Skin epidermis (tissue), 12 donors: ENCODE data around the gene USP31.
"Not testable (repeated sequence)": the region's sequence is repeated elsewhere in the genome, so short reads cannot be mapped to it uniquely, and the experiment has no call there.

Source experiments
- H3K27ac ChIP-seq, 21 experiments: fragments of 200-600 bp; sonication (generic) in 11 of 21; one replicate each; pipeline ENCODE4 v1.5.0; 2020; ENCODE audit warnings: mild to moderate bottlenecking in 3 of 21, inconsistent platforms in 2 of 21, moderate library complexity in 2 of 21
- H3K4me3 ChIP-seq, 7 experiments: fragments of 200-600 bp; sonication (generic) in 2 of 7; one replicate each; pipeline ENCODE4 v1.5.0; 2020; ENCODE audit warnings: inconsistent platforms in 2 of 7, mild to moderate bottlenecking in 2 of 7, moderate library complexity in 1 of 7

Gene USP31

DNA sequence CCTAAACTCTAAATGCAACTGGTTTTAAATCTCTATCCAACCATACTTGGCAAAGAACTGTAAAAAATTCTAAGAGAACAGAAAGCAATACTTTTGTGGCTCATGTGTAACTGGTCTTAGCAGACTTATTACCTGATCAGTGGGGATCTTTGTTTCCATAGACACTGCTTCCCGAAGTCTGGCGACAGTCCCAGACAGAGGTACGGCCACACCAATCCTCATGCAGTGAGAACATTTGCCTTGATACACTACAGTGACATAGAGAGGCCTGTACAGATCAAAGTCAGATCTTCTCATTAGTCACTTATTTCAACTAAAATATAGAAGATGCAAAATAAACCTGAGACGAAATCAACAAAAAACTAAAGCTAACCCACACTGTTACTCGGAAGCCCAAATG is 43.9 kb downstream of the USP31 start:
- no peak overlapping the region for H3K4me3 ChIP-seq

DNA sequence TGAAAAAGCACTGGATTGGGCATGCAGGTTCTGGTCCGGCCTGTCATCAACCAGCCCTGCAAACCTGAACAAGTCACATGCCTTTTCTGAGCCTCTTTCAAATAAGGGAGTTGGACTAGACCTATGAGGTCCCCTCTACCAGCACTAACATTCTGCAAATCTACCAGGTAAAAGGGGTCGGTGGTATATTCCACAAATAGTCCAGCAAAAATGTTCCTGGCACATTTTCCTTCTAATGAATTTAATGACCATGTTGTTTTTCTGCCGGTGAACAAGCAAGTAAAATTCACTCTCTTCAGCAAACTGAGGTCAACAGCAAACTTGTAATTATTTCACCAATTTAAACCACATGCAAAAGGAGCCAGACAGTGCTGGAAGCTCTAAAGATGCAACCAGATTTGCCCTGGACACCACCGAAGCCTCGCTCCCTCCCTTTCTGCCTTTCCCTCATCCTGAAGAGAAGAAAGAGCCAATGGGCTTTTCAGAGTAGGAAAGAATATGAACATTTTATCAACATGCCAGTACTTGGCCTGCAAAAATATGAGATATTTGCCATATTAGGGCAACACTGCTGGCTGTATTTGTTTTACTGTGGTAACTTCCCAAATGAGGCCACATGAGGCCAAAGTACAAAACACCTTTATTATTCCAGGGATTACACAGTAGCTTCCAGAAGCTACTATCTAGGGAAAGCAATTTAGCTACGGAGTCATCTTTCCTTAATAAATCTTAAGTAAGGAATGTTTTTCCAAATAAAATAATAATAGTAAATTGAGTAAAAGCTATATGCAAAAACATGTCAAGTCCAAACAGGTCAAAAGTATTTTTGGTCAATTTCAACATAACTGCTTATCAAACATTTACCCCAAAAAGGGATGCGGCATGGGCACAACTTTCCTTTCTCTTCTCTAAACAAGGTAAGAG is 45.0 kb downstream of the USP31 start:
- H3K4me3 ChIP-seq = no peak overlapping the region

More for the DNA sequence above, 43.9 kb downstream of the USP31 start:
- H3K27ac ChIP-seq = no peak overlapping the region

DNA sequence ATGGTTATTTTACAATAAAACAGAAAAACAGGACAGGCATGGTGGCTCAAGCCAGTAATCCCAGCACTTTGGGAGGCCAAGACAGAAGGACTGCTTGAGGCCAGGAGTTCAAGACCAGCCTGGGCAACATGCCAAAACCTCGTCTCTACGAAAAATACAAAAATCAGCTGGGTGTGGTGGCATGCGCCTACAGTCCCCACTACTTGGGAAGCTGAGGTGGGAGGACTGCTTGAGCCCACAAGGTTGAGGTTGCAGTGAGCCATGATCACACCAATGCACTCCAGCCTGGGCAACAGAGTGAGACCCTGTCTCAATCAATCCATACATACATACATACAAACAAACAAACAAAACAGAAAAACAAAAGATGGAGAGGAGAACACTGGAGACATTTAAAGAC is 45.6 kb downstream of the USP31 start:
- Histone ChIP-seq H3K27ac (no peak overlapping the region), H3K4me3 (no peak overlapping the region)

More for the DNA sequence above, 45.0 kb downstream of the USP31 start:
- no peak overlapping the region for H3K27ac ChIP-seq

DNA sequence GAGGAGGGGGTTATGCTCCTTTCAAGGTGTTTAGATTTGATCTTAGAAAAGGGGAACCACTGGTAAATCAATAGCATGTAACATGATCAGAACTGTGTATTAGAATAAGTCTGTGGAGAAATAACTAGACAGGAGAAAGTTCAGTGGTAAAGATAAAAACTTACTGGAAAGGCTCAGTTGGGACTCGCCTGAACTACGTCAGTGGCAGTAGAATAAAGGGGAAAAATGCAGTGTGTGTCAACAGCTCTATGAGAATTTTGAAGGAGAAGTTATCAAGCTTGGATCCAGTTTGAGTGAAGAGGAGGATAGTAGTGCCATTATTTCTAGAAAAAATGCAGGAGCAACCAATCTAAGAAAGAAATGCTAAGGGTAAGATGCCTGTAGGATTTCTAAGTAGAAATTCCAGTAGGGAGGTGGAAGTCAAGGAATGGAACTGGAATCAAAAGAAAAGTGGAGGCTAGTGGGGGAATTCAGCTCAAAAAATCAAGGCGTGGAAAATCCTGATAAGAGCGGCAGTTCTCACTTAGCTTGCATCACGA is 48.2 kb downstream of the USP31 start:
- H3K4me3 ChIP-seq = no peak overlapping the region

DNA sequence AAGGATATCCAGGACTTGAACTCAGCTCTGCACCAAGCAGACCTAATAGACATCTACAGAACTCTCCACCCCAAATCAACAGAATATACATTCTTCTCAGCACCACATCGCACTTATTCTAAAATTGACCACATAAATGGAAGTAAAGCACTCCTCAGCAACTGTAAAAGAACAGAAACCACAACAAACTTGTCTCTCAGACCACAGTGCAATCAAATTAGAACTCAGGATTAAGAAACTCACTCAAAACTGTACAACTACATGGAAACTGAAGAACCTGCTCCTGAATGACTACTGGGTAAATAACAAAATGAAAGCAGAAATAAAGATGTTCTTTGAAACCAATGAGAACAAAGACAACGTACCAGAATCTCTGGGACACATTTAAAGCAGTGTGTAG is 52.8 kb downstream of the USP31 start:
- H3K4me3 ChIP-seq, H3K27ac ChIP-seq: not testable (repeated sequence)

More for the DNA sequence above, 48.2 kb downstream of the USP31 start:
- H3K27ac ChIP-seq = peak overlapping the region in 1 of 21 experiments; percentile 39

DNA sequence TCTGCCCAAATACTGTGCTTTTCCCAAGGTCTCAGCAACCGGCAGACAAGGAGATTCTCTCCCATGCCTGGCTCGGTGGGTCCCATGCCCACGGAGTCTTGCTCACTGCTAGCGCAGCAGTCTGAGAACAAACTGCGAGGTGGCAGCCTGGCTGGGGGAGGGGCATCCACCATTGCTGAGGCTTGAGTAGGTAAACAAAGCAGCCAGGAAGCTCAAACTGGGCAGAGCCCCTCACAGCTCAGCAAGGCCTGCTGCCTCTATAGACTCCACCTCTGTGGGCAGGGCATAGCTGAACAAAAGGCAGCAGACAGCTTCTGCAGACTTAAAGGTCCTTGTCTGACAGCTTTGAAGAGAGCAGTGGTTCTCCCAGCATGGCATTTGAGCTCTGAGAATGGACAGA is 55.1 kb downstream of the USP31 start:
- not testable (repeated sequence) for H3K4me3 ChIP-seq, H3K27ac ChIP-seq

DNA sequence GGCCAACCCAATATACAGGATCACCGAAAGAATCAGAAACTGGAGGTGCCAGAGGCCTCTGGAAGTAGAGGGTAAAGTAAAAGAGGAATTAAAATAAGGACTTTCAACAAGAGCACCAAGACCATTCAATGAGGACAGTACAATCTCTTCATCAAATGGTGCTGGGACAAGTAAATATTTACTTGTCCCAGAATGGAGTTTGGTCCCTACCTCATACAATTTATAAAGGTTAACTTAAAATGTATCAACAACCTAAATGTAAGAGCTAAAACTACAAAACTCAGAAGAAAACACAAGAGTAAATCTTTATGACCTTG is 56.5 kb downstream of the USP31 start:
- Histone ChIP-seq H3K4me3 (no peak overlapping the region), H3K27ac (no peak overlapping the region)

DNA sequence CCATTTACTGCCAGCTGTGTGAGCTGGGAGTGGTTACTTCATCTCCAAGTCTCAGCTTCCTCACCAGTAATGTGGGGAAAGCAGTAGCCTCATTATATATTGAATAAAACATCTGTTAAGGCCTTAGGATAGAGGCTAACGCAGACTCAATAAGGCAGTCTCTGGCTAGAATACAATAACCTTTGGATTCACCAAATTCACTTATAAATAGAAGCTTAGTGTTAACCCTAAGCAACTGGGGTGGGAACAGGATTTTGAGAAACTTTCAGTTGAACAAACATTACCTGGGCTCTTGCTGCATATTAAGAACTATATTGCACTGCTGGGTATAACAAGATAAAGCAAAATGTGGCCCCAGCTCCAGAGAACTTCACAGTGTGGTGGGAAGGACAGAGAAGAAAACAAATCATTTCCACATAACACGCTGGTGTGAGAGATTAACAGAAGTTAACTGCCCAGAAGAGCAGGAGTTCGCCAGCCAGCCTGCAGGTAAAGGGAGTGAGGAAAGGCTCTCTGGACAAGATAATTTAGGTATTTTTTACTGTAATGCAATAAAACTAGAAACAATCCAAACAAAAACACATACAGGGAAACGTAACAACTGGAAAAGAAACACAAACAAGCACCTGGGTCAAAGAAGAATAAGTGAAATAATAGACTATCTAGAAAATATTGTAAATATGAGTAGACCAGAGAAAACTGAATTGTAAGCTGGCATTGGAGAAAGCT is 57.0 kb downstream of the USP31 start:
- no peak overlapping the region for H3K4me3 ChIP-seq
- no peak overlapping the region for H3K27ac ChIP-seq

DNA sequence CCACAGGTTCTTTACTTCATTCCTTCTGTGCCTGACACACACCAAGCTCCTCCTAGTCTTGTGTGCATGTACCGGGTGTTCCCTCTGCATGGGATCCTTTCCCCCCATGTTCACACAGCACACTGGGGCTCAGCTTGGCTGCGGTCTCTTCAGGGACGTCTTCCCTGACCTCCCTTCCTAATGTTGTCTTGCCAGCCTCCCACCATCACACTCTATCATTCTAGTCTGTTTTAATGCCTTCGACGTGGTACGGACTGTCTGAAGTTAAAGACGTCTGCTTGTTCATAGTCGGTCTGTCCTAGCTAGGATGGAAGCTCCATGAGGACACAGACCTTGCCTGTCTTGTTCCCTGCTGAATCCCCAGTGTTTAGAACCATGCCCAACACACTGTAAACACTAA is 60.1 kb downstream of the USP31 start:
- Histone ChIP-seq H3K27ac (no peak overlapping the region), H3K4me3 (no peak overlapping the region)

DNA sequence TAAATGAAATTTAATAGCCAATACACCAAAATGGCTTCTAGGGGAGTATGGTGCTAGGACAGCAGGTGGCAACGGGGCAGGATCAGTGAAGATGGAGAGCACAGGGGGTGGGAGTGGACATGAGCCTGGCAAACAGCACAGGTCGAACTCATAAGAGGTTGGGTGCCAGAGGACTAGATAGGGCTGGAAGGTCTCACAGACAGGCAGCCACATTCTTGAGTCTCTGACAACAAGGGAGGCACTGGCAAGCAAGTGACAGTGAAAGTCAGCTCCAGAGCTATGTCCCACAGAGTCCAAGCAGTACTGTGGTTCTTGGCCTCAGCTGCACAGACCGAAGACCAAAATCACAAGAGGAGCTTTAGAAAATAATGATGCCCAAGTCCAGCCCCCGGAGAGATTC is 61.2 kb downstream of the USP31 start:
- H3K27ac ChIP-seq = no peak overlapping the region
- no peak overlapping the region for H3K4me3 ChIP-seq

DNA sequence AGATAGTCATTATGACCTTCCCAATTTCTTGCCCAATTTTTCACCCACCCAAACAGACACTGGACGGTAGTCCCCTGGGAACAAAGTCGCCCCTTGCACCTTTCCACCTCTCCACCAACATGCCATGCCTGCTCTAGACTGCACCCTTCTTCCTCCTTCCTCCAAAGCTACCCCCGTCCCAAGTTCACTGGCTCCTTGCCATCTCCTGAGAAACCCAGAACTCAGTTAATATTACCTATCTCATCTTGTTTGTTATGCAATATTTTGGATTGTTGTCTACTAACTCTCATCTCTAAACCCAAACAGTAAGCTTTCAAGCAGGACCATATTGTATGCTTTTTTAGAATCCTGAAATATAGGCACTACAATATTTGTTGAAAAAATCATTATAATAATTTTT is 63.3 kb downstream of the USP31 start:
- H3K27ac ChIP-seq = no peak overlapping the region
- H3K4me3 ChIP-seq = no peak overlapping the region

DNA sequence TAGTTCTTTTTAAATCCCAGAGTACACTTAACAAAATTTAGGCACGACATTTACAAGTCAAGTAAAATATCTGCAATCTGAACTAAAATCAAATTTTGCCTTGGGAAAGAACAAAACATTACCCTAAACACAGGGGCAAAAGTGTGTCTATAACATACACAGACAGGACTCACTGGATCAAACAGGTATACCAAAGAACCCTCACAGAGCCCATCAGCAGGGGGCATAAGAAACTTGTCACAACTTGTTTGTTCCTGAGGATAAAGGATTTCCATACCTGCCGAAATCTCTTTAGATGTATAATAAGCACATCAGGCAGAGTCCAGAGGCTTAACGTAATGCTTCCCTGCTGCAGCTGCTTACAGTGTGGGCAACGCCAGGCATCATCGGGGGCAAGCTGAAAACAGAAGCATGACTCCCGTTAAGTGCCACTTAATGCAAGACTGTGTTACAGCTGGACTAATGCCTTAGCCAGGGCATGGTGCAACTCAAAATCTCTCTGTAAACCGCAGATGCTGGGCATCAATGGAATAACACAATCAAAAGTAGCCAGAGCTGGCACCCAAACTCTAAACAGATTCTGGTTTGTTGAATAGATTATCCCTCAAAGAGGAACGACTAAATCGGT is 67.0 kb downstream of the USP31 start:
- no peak overlapping the region for H3K4me3 ChIP-seq
- H3K27ac ChIP-seq = peak overlapping the region in 11 of 21 experiments; percentile 2 to 81 (median 24)

DNA sequence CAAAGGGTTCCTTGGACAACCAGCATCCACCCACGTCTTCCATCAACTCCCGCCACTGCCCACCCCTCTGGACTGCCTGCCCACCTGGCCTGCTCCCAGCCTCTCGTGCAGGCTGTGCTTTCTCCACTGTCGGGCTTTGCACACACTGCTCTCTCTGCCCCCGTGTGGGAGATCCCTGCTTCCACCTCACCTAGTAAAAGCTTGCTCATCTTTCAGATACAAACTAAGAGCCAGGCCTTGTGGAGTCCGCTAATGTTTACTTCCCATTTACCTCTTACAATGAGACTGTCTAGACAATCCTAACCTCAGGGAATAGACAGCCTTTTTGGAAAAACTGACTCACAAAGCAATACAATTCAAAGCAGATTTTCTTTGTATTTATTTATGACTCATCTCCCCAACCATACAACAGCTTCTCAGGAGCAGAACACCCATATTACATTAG is 67.6 kb downstream of the USP31 start:
- Histone ChIP-seq H3K4me3 (no peak overlapping the region), H3K27ac (peak overlapping the region in 10 of 21 experiments; percentile 3 to 81 (median 62))

DNA sequence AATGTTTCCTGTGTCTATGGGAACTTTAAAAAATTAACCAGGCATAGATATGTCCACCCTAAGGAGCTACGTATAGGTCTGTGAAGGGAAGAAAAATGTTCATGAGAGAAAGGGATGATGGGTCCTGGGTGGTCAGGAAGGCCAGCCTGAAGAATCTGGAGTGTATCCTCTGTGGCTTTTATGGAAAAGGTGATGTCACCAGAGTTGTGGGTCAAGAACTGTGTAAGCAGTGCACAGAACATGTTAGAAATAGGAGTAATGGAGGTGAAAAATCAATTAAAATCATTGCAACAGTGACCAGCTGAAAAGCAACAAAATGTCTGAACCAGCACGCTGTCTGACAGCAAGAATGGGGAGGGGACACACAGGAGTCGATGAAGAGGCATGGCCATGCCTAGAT is 68.5 kb downstream of the USP31 start:
- Histone ChIP-seq H3K4me3 (no peak overlapping the region), H3K27ac (peak overlapping the region in 10 of 21 experiments; percentile 2 to 81 (median 50))

DNA sequence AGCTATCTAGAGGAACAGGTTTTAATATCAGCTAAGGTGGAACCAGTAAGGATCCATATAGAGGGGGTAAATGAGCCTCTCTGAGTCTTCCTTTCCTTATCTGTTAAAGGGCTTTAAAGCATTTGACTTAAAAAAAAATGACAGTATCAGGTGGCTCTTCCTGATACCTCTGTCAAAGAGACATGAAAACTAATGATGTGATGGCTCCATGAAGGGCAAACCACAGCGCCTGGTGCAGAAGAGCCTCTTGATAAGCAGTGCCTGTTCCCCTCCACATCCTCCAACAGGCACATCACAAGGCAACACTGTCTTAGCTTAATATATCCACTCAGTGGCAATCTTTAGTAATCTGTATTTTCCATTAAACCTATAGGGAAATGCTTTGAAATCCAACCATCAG is 68.9 kb downstream of the USP31 start:
- H3K27ac ChIP-seq = peak overlapping the region in 4 of 21 experiments; percentile 2 to 81 (median 24)
- H3K4me3 ChIP-seq = no peak overlapping the region

DNA sequence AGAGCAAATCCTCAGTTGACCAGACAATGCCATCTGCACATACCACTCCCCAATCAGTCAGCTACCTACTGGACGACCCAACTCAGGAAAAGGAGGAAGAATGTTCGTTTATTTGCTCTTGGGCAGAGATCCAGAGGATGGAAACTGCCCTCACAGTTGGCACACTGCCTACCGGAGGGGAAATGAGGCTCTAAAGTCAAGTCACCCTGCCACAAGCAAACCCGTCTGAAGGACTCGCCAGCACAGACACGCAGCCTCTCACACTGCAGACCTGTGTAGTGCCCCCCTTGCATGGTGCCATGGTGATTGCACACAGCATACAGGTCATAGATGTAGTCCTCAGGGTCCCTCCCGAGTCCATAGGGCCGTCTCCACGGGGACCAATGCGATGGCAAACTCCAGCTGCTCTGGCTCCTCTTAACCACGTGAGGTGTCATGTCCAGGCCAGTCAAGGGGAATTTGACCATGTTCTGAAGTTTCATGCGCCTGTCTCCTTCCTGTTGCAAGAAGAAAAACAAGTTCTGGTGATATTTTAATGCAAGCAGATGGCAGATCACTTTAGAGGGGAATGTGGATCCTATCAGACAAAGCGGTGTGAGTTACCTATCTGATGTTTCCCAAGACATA is 69.5 kb downstream of the USP31 start:
- Histone ChIP-seq H3K4me3 (no peak overlapping the region), H3K27ac (peak overlapping the region in 2 of 21 experiments; percentile 25 to 81)

DNA sequence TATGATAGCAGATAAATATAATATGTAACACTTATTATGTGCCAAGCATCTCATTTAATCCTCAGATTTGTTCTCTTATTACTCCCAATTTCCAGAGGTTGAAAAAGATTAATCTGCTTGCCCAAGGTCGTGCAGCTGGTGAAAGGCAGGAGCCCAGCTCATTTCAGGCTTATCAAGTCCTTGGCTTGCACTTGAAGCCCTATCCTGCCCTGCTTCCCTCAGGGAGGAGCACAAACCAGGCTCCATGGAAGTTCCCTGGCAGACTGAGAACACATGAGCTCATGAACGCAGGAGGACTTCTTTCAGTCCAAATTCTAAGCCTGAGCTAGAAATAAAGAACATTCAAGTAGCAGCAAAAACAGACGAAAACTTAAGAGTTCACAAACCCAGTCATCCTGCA is 74.8 kb downstream of the USP31 start:
- no peak overlapping the region for H3K27ac ChIP-seq
- no peak overlapping the region for H3K4me3 ChIP-seq

DNA sequence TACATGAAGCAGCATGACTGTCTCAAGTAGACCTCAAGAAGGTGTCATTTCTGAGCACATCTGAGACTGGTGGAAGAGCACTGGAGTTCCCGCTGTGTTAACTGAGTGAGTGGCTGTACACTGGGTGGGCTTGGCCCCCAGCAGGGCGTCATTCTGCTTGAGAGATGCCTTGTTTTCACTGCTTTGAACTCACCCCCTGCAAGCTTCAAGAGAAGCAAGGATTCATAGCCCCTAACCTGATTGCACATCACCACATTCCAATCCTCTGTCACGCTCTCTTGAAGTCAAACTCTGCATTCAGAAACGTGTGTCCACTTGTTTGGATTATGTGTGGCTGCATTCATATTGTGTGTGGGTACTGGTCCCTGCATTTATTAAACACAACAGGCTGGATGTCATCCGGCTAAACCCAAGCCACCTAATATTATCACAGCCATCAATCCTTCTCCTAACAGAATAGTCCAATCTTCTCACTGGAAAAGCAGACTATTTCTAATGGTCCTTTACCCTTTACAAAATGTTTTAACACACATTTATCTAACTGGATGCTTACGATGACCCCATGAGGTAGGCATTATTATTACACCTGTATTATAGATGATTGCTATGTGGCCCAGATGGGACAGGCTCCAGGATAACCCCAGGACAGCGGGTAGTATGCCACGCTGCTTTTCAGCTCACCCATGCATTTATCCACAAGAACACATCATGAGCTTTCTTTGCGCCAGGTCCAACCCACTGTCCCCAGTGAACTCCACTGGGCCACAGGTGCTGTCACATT is 76.3 kb downstream of the USP31 start:
- peak overlapping the region in 5 of 21 experiments; percentile 15 to 38 (median 22) for H3K27ac ChIP-seq
- H3K4me3 ChIP-seq = no peak overlapping the region

DNA sequence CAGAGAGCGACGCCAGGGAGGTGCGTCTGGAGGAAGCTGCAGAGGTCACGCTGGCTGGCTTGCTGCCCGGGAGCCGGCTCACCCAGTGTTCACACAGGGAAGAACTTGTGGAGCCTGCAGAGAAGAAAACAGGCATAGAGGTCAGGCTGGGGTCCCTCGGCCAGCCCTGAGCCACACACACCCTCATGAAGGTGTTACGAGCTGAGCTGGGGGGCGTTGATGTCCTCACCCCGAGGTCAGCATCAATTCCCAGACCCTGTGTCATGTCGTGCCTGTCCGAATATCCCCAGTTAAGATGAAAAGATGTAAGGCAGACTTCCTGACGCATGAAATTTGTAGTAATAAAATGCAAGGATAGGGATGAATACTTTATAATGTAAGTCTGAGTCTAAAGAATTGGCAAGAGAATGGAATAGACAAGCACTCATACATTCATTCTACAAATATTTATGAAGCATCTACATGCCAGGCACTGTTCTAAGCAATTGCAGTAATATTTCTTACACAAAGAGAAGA is 77.1 kb downstream of the USP31 start:
- no peak overlapping the region for H3K4me3 ChIP-seq
- H3K27ac ChIP-seq = peak overlapping the region in 12 of 21 experiments; percentile 20 to 72 (median 42)
